NCI-H1694 (cell line): ENCODE data around the gene EIF2D.
"Not testable (repeated sequence)": the region's sequence is repeated elsewhere in the genome, so short reads cannot be mapped to it uniquely, and the experiment has no call there.

Experiments used
- DNase-seq: peaks from one replicate; lab custom pipeline; 2025; lab: John Stamatoyannopoulos, UW

Gene EIF2D

GRCh38 chr1:206612129-206612876 lies at the start of gene EIF2D:
Gene EIF2D (minus strand): TSS chr1:206612465. CDS start chr1:206612342, 123 bp downstream.
- DNase-seq: peak; percentile 91

- DNase-seq: no peak
These were observed 49.0 kb upstream of the EIF2D start for GRCh38 chr1:206661161-206661820.

- DNase-seq: no peak
These were observed 47.9 kb upstream of the EIF2D start for GRCh38 chr1:206660136-206660535.

GRCh38 chr1:206658981-206659273 lies 46.7 kb upstream of the EIF2D start:
- no peak for DNase-seq

GRCh38 chr1:206658264-206658980 lies 46.2 kb upstream of the EIF2D start:
- no peak for DNase-seq

- DNase-seq: no peak
These were observed 45.5 kb upstream of the EIF2D start for GRCh38 chr1:206657751-206658150.

GRCh38 chr1:206656936-206657335 lies 44.7 kb upstream of the EIF2D start:
- DNase-seq: no peak

GRCh38 chr1:206655471-206655882 lies 43.2 kb upstream of the EIF2D start:
- DNase-seq: peak; percentile 24

GRCh38 chr1:206654828-206655227 lies 42.6 kb upstream of the EIF2D start:
- DNase-seq: no peak

- no peak for DNase-seq
These were observed 41.6 kb upstream of the EIF2D start for GRCh38 chr1:206653715-206654459.

- no peak for DNase-seq
These were observed 40.0 kb upstream of the EIF2D start for GRCh38 chr1:206651958-206652890.

- no peak for DNase-seq
These were observed 38.7 kb upstream of the EIF2D start for GRCh38 chr1:206651014-206651413.

GRCh38 chr1:206649261-206649921 lies 37.1 kb upstream of the EIF2D start:
- DNase-seq: no peak

- DNase-seq: no peak
These were observed 35.0 kb upstream of the EIF2D start for GRCh38 chr1:206647224-206647623.

GRCh38 chr1:206646504-206646903 lies 34.2 kb upstream of the EIF2D start:
- no peak for DNase-seq

GRCh38 chr1:206643118-206643698 lies 30.9 kb upstream of the EIF2D start:
- DNase-seq: no peak

GRCh38 chr1:206642074-206642473 lies 29.8 kb upstream of the EIF2D start:
- not testable (repeated sequence) for DNase-seq

GRCh38 chr1:206637605-206638004 lies 25.3 kb upstream of the EIF2D start:
- DNase-seq: no peak

- DNase-seq: no peak
These were observed 24.4 kb upstream of the EIF2D start for GRCh38 chr1:206636671-206637070.

GRCh38 chr1:206635978-206636345 lies 23.7 kb upstream of the EIF2D start:
- DNase-seq: no peak
